Panc1 (cell line): ENCODE results near the gene DST. TPM values are rescaled to one million over a fixed set of nuclear protein-coding genes. Genes with fewer than 3 reads are reported as not detected.

Experiments
- ATAC-seq: fragments of 200-7000 bp; cut with Tn5 transposase; 2 replicates; pipeline ENCODE4 v1.9.1; 2020; ENCODE audit warnings: mild to moderate bottlenecking, moderate library complexity
- BruUV-seq: library from RNA; stranded (reverse); fragments of 400-500 nt; replicated peaks from 2 replicates; lab custom pipeline; 2021; lab: Mats Ljungman, UMichigan
- CTCF ChIA-PET: fragments of 300-600 bp; sonication (Branson Sonifier 250); formaldehyde crosslinking; loops from one replicate; lab custom pipeline; 2022; ENCODE audit warnings: antibody characterized with exemption; lab: Charles Lee
- POLR2A ChIA-PET: fragments of 300-600 bp; sonication (Branson Sonifier 250); formaldehyde crosslinking; loops from one replicate; lab custom pipeline; 2022; ENCODE audit warnings: antibody characterized with exemption; lab: Charles Lee
- DNase-seq: peaks from one replicate; pipeline ENCODE4 v3.0.0-alpha.2; 2010; ENCODE audit warnings: low read depth, low spot score
- H3K27ac ChIP-seq: 2 replicates; pipeline ENCODE4 v1.5.1; 2011; ENCODE audit warnings: mild to moderate bottlenecking, low read length, inconsistent platforms
- H3K27me3 ChIP-seq: fragments of 200-500 bp; sonication (Bioruptor generic); 2 replicates; pipeline ENCODE4 v1.6.0; 2014; ENCODE audit warnings: low read length, inconsistent platforms; ENCODE audit not compliant: control insufficient read depth, insufficient read depth
- H3K36me3 ChIP-seq: fragments of 200-500 bp; sonication (Bioruptor generic); 2 replicates; pipeline ENCODE4 v1.5.1; 2014; ENCODE audit warnings: inconsistent platforms, mild to moderate bottlenecking, low read length, moderate library complexity; ENCODE audit not compliant: control insufficient read depth, insufficient read depth
- H3K4me1 ChIP-seq: 2 replicates; pipeline ENCODE4 v1.5.1; 2011; ENCODE audit warnings: inconsistent platforms, mild to moderate bottlenecking, low read length, moderate library complexity; ENCODE audit not compliant: control insufficient read depth, insufficient read depth
- H3K4me3 ChIP-seq, 2 experiments: 2 replicates each; pipeline ENCODE4 v1.5.1; 2011 to 2012; ENCODE audit warnings: low read depth in 2 of 2, low read length in 2 of 2, mild to moderate bottlenecking in 2 of 2, inconsistent platforms in 1 of 2, moderate library complexity in 1 of 2
- H3K9me3 ChIP-seq: fragments of 200-500 bp; sonication (Bioruptor generic); 2 replicates; pipeline ENCODE4 v1.5.1; 2014; ENCODE audit warnings: low read depth, mild to moderate bottlenecking, inconsistent platforms, low read length, moderate library complexity; ENCODE audit not compliant: control insufficient read depth, insufficient read depth
- POLR2AphosphoS5 ChIP-seq: IDR thresholded peaks from 2 replicates; pipeline ENCODE4 v1.6.1; 2012; ENCODE audit warnings: mild to moderate bottlenecking, low read depth, low read length, moderate library complexity
- SIN3A ChIP-seq: IDR thresholded peaks from 2 replicates; pipeline ENCODE4 v1.6.1; 2012; ENCODE audit warnings: low read depth, mild to moderate bottlenecking, low read length, moderate library complexity, borderline replicate concordance; ENCODE audit not compliant: insufficient read depth
- TCF7L2 ChIP-seq: IDR thresholded peaks from 2 replicates; pipeline ENCODE4 v1.6.1; 2011; ENCODE audit warnings: mild to moderate bottlenecking, low read depth, low read length, inconsistent platforms
- in situ Hi-C: cut with HindIII; loops from 2 replicates; pipeline ENCODE4 v1.10.0; 2016; ENCODE audit warnings: low sequenced_read_pairs, low pct_unique_long_range_greater_than_20kb
- intact Hi-C: fragments of 100-400 bp; cut with micrococcal nuclease; formaldehyde crosslinking; loops from one replicate; pipeline ENCODE4 v1.10.0; 2022; ENCODE audit not compliant: unreplicated experiment
- total RNA-seq: library from RNA; stranded (reverse); gene quantifications from one replicate; pipeline ENCODE4 v1.2.1, GENCODE V29; 2021; ENCODE audit not compliant: unreplicated experiment
- TF ChIP-seq, protein P1 (sequence below): fragments of 450-650 bp; IDR thresholded peaks from 2 replicates; pipeline ENCODE4 v1.5.1; 2017; ENCODE audit warnings: mild to moderate bottlenecking
- TF ChIP-seq, protein P2 (sequence below), 2 experiments: IDR thresholded peaks; 2 replicates each; pipeline ENCODE4 v1.6.1; 2011 to 2012; ENCODE audit warnings: low read depth in 2 of 2, control low read depth in 1 of 2, low read length in 1 of 2, mild to moderate bottlenecking in 1 of 2, moderate library complexity in 1 of 2; ENCODE audit not compliant: insufficient read depth in 1 of 2

The DST gene
- total RNA-seq, 1 experiment from 2014 or later = 230 TPM

DNA sequence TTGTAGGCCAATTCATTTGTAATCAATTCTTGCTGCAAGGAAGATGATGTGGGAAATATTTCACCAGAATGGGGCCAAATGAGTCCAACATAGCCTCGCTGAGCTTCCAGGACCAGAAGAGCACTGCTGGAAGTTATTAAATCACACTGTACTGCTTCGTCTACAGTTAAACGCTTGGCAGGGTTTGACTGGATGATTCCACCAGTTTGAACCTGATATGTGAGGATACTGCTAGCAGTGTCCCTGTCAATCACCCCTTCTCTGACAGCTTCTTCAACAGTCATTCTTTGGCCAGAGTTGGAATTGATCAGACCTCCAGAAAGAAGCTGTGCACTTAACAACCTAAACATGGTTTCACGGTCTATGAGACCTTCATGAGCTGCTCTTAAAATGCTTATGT is 34.4 kb downstream of the DST start:
- Histone ChIP-seq H3K27me3 (no peaks in the 10 kb centered on the region), H3K27ac (no peak overlapping the region), H3K36me3 (peaks cover 13% of the 10 kb centered on the region), H3K4me3 (no peak overlapping the region), H3K9me3 (no peaks in the 10 kb centered on the region), H3K4me1 (no peaks in the 10 kb centered on the region)
- TF ChIP-seq SIN3A (no peak), TCF7L2 (no peak), POLR2AphosphoS5 (no peak)
- TF ChIP-seq, protein P1, sequence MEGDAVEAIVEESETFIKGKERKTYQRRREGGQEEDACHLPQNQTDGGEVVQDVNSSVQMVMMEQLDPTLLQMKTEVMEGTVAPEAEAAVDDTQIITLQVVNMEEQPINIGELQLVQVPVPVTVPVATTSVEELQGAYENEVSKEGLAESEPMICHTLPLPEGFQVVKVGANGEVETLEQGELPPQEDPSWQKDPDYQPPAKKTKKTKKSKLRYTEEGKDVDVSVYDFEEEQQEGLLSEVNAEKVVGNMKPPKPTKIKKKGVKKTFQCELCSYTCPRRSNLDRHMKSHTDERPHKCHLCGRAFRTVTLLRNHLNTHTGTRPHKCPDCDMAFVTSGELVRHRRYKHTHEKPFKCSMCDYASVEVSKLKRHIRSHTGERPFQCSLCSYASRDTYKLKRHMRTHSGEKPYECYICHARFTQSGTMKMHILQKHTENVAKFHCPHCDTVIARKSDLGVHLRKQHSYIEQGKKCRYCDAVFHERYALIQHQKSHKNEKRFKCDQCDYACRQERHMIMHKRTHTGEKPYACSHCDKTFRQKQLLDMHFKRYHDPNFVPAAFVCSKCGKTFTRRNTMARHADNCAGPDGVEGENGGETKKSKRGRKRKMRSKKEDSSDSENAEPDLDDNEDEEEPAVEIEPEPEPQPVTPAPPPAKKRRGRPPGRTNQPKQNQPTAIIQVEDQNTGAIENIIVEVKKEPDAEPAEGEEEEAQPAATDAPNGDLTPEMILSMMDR = no peak
- TF ChIP-seq, protein P2, sequence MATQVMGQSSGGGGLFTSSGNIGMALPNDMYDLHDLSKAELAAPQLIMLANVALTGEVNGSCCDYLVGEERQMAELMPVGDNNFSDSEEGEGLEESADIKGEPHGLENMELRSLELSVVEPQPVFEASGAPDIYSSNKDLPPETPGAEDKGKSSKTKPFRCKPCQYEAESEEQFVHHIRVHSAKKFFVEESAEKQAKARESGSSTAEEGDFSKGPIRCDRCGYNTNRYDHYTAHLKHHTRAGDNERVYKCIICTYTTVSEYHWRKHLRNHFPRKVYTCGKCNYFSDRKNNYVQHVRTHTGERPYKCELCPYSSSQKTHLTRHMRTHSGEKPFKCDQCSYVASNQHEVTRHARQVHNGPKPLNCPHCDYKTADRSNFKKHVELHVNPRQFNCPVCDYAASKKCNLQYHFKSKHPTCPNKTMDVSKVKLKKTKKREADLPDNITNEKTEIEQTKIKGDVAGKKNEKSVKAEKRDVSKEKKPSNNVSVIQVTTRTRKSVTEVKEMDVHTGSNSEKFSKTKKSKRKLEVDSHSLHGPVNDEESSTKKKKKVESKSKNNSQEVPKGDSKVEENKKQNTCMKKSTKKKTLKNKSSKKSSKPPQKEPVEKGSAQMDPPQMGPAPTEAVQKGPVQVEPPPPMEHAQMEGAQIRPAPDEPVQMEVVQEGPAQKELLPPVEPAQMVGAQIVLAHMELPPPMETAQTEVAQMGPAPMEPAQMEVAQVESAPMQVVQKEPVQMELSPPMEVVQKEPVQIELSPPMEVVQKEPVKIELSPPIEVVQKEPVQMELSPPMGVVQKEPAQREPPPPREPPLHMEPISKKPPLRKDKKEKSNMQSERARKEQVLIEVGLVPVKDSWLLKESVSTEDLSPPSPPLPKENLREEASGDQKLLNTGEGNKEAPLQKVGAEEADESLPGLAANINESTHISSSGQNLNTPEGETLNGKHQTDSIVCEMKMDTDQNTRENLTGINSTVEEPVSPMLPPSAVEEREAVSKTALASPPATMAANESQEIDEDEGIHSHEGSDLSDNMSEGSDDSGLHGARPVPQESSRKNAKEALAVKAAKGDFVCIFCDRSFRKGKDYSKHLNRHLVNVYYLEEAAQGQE (IDR thresholded peaks at IDR 0.05; ENCODE audit: insufficient read depth in 1 of 2, low read depth in 2 of 2, low read length in 1 of 2) = no peak
- CTCF ChIA-PET = interaction anchor here (0.6 to 1.4 kb wide), 2 partner anchors 11 to 13 kb away, joined by 3 to 5 read pairs; no protein-coding TSS in a partner anchor
- POLR2A ChIA-PET = no interaction called here
- ATAC-seq (no peak), DNase-seq (no peak)
- BruUV-seq = no TSS peak
- in situ Hi-C loops = no loop called here
- intact Hi-C loops = no loop called here

DNA sequence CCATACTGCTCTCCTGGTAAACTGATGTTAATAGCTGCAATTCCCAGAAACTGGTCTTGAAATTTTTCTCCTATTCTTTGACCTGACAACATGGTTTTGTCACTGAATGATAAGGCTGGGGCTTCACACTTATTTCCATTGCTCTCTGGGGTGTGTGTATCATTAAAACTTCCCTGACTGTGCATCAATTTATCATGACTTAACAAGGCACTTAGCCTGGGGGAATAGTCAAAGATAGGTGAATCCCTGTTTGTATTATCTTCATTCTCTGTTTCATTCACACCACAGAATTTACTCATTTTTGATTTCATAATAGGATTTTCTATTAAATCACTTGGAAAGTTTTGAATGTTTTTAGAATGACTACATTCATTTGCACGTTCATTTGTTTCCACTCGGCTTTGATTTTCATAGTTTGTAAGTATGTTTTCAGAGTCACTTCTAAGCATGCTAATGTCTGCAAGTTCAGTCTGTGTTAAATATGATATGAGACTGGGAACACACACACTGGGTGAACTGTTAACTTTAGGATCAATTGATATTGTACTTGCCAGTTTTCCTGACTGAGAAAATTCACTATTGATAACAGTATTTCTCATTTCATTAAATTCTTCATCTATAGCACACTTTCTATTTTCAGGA is 35.5 kb downstream of the DST start:
- Histone ChIP-seq H3K9me3 (no peaks in the 10 kb centered on the region), H3K27ac (no peak overlapping the region), H3K36me3 (peaks cover 22% of the 10 kb centered on the region), H3K27me3 (no peaks in the 10 kb centered on the region), H3K4me1 (no peaks in the 10 kb centered on the region), H3K4me3 (no peak overlapping the region)
- ChIA-PET CTCF (interaction anchor here (1.4 kb wide), 1 partner anchor 12 kb away, joined by 3 read pairs; no protein-coding TSS in a partner anchor), POLR2A (no interaction called here)
- no TSS peak for BruUV-seq
- ATAC-seq (no peak), DNase-seq (no peak)
- intact Hi-C loops = no loop called here
- TF ChIP-seq, protein P2 (IDR thresholded peaks at IDR 0.05; ENCODE audit: insufficient read depth in 1 of 2, low read depth in 2 of 2, low read length in 1 of 2) = no peak
- TF ChIP-seq SIN3A = no peak
- TF ChIP-seq, protein P1 = no peak
- no peak for TF ChIP-seq TCF7L2
- TF ChIP-seq POLR2AphosphoS5 = no peak
- in situ Hi-C loops = no loop called here
